Adrenal gland (tissue), 5 donors: ENCODE data around the gene ETV6.

Experiments
- CTCF ChIP-seq, 6 experiments: fragments of 450-650 bp in 4 of 6; fragments of 200-600 bp in 2 of 6; sonication (generic) in 1 of 6; IDR thresholded peaks; 1 replicate in 5 of 6; 2 replicates in 1 of 6; pipeline versions ENCODE4 v1.5.1 to v1.8.0; 2016 to 2021; ENCODE audit warnings: antibody characterized with exemption in 6 of 6, mild to moderate bottlenecking in 2 of 6, moderate library complexity in 1 of 6
- POLR2A ChIP-seq, 2 donors: fragments of 450-650 bp; IDR thresholded peaks; one replicate each; pipeline ENCODE4 v1.6.1; 2017; ENCODE audit warnings: antibody characterized with exemption in 2 of 2, mild to moderate bottlenecking in 2 of 2, moderate library complexity in 1 of 2
- donor health status: DM: no; HTN: no; CAD: no.

GRCh38 chr12:11861155-11861863, 211.8 kb downstream of the ETV6 start:
- TF ChIP-seq CTCF (IDR thresholded peaks at IDR 0.05): no peak
- TF ChIP-seq POLR2A (IDR thresholded peaks at IDR 0.05): no peak
